GM21390 (cell line): Measurements from ENCODE around the gene HABP2.

Experiments used
- ATAC-seq: cut with Tn5 transposase; IDR thresholded peaks from one replicate; pipeline ENCODE4 v1.9.1; 2021; ENCODE audit not compliant: unreplicated experiment

The HABP2 gene

DNA sequence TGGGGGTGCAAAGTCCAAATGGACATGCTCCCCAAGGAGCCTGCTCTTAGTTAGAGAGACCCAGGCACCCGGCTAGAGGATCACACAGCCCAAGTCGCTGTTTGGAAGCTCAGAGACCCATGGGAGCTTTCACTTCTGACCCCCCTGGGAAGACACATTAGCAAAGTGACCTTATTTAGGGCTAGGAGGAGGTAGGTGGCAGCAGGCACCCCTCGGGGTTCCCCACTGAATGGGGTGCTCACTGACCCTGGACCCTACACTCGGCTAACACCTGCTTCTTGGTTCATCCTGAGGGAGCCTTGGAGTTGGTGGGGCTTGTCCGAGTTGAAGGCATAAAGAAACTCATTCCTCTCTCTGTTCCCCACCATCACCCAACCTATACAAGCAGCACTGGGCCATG is 27.1 kb upstream of the HABP2 start:
- ATAC-seq = no peak

GRCh38 chr10:113527211-113527906 is 25.5 kb upstream of the HABP2 start:
- no peak for ATAC-seq

DNA sequence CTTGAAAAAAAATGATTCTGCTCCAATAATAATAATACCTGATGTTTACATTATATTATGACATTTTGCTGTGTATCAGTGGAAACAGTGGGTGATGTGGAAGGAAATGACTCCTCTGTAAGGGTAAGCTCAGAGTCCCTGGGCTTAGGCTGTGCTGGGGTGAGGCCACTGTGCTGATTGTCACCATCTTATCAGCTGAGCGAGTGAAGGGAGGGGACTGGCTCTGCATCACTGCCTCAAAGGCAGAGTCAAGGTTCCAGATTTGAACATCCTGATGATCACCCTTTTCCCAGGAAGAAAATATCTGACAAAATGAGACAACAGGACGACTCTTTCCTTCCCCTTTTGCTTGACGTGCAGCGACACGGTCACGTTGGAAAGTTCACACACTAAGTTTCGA is 24.0 kb upstream of the HABP2 start:
- no peak for ATAC-seq

- ATAC-seq = no peak
Observed at GRCh38 chr10:113529575-113529974, 23.3 kb upstream of the HABP2 start.

GRCh38 chr10:113530476-113530875 is 22.4 kb upstream of the HABP2 start:
- ATAC-seq = no peak

DNA sequence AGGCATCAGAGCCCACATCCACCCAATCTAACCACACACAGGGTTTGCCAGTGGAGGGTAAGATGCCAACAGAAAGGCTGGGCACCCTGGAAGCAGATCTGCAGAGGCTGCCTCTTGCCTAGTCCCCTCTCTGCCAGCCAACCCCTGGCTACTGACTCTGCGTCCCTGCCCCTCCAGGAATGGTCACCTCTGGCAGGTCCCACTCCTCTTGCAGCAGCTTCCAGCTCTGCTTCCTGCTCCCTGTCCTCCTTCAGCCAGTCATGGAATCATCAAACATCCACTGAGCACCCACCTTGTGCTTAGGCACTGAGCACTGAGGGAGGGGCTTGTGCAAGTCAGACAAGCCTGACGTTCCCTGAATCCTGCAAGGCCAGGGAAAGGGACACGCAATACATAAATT is 20.1 kb upstream of the HABP2 start:
- ATAC-seq = no peak

- no peak for ATAC-seq
Observed at GRCh38 chr10:113533801-113534200, 19.1 kb upstream of the HABP2 start.

GRCh38 chr10:113534423-113534822 is 18.4 kb upstream of the HABP2 start:
- ATAC-seq = no peak

DNA sequence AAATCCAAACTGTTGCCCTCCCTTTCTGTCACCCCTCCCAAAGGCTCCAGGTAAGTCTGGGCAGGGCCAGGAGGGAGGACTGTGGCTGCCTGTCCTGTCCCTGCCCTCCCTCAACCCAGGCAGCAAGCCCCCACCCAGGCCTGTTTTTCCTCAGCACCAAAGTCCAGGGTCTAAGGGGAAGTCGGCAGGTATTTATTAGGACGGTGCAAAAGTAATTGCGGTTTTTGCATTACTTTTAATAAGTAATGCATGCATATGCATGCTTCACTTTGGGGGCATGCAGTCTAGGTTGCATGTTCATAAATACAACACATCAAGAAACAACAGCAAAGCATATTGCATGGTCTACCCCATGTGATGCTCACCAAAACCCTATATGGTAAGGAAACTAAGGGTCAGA is 15.2 kb upstream of the HABP2 start:
- no peak for ATAC-seq

GRCh38 chr10:113538151-113538550 is 14.7 kb upstream of the HABP2 start:
- no peak for ATAC-seq

DNA sequence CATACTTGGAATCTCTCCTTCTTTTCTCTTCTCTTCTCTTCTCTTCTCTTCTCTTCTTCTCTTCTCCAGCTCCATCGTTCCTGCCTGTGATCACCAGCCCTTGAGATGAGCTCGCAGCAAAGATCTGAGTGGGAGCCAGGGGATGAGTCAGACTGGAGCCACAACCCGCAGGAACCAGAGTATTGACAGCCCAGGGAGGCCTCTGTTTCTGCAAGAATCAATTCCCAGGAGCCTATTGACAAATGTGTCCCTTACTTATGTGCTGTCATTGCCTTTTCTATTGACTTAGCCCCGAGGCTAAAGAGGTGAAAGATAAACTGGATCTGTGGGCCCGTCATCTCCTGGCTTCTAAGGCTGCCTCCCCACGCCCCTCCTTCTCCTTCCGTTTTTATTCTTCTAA is 13.1 kb upstream of the HABP2 start:
- no peak for ATAC-seq

- ATAC-seq = no peak
Observed at GRCh38 chr10:113540845-113541548, 11.9 kb upstream of the HABP2 start.

- no peak for ATAC-seq
Observed at GRCh38 chr10:113541549-113541927, 11.3 kb upstream of the HABP2 start.

GRCh38 chr10:113543107-113543955 is 9.5 kb upstream of the HABP2 start:
- no peak for ATAC-seq

GRCh38 chr10:113544392-113544791 is 8.5 kb upstream of the HABP2 start:
- ATAC-seq = no peak

DNA sequence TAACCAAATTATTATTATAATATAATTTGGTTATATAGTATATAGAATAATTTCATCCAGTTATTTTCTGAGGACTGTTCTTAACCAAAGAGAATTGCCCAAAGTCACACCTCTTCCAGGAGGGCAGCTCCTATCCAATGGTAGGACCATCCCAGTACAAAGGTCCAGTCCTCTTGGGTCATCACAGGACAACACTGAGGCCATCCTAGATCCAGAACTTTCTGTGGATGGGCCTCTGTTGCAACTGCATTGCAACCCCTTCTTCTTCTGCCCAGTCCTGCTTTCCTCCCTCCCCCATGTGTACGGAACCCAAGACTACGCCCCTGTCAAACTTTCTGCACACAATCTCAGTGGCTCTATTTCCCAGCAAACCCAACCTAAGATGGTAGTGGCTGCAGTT is 5.4 kb upstream of the HABP2 start:
- ATAC-seq = no peak

DNA sequence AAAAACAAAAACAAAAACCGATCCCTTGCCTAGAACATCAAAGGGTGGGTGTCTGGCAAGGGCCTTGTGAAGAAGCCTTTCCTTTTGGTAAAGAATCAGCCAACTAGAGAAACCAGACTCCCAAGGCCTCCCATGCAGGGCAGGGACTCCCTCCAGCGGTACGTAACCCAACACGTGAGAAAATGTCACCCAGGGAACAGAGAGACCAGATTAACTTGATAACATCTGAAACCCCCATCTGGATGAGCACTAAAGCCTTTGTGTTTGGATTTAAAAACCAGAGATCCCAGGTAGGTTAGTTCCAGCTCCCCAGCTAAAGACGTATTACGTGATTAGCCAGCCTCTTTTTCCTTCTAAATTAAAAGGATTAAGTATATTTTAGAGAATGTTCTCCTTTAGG is 3.0 kb upstream of the HABP2 start:
- no peak for ATAC-seq

- no peak for ATAC-seq
Observed at GRCh38 chr10:113550365-113550764, 2.5 kb upstream of the HABP2 start.

GRCh38 chr10:113552014-113552413 is 839 bp upstream of the HABP2 start:
- no peak for ATAC-seq

- ATAC-seq = no peak
Observed at GRCh38 chr10:113553149-113553548, 296 bp downstream of the HABP2 start.

GRCh38 chr10:113554214-113554613 is 1.4 kb downstream of the HABP2 start:
- no peak for ATAC-seq

- ATAC-seq = no peak
Observed at GRCh38 chr10:113555245-113555644, 2.4 kb downstream of the HABP2 start.
